T follicular helper cell (primary cell): ENCODE measurements around the gene THUMPD1.
"Not testable (repeated sequence)": the region's sequence is repeated elsewhere in the genome, so short reads cannot be mapped to it uniquely, and the experiment has no call there.

Source experiments
- DNase-seq: peaks from one replicate; pipeline ENCODE4 v3.0.0-alpha.2; 2020; ENCODE audit warnings: low read depth
- total RNA-seq, 2 experiments: gene quantifications; one replicate each; lab custom pipeline; 2026; lab: John Stamatoyannopoulos, UW

THUMPD1 gene
- 172 to 174 reads per million in 2 experiments for total RNA-seq

DNA sequence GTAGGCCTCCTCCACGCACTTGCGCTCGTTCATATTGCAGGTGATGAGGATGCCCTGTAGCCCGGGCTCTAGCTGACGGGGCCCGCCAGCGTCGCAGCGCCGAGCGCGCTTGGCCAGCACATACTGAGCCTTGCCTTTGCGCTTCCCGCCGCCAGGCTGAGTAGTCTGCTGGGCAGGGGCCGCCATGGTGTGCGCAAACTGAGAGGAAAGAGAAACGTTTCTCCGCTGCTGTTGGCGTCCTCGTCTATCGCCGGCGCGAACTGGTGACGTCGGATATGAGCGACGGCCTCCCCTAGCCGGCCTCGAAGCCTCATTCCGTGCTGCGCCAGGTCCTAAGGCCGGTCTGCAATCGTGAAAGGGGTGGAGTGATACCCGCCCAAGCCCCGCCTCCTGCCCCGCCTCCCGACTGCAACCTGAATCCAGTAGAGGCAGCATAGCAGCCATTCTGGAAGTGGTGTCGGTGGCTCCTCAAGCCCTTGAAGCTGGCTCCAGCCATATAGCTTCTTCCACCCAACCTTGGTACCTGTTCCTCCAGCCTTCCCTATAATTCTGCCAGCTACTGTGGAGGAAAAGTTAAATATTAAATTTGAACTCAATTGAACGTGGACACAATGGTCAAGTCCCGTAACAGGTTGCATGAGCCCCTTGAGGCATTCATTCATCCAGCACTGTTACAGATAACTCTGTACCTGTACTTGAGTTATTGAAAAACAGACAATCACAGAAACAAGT, at the start of gene THUMPD1:
THUMPD1 (minus strand) TSS at position 265 of the 732 bp plus-strand sequence; CDS start at position 186, 79 bp downstream.
- DNase-seq: peak; percentile 98

DNA sequence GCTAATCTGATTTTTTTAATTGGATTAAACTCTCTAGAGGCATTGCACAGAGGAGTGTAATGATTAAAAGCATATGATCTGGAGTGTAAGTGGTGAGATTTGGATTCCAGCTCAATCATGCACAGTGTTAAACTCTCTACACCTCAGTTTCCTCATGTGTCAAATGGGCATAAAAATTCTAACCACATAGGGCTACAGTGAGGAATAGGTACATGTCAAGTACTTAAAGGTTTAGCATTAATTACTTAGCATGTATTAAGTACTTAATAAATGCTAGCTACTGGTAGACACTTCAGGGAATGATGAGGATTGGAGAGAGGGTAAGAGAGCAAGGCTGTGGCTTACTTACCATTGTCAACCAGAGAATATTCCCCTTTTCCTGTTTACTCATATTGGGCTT, 47.5 kb upstream of the THUMPD1 start:
- DNase-seq: no peak

DNA sequence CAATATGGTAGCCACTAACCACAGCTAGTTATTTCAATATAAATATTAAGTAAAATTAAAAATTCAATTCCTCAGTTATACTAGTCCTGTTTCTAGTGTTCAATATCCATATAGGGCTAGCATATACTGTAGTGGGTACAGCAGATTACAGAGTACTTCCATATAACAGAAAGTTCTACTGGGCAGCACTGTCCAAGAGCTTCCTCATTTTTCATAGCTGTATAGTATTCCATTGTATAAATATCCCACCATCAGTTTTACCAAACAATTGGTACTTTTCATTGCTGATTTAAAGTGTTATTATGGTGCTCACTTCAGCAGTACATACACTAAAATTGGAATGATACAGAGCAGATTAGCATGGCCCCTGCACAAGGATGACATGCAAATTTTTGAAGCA, 42.6 kb upstream of the THUMPD1 start:
- DNase-seq: no peak

DNA sequence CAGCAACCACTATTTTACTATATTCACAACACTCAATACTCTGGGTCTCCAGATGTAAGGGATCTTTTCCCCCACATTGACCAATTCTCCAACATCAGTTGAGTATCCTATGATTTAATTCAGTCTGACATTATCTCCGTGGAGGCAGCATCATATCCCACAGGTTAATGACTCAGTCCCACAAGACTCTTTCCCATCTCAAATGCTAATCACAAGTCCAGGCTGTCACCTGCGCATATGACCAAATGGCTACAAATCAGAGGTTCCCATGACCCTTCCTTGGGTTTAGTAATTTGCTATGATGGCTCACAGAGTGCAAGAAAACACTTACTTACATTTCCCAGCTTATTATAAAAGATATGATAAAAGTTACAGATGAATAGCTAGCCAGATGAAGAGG, 40.9 kb upstream of the THUMPD1 start:
- no peak for DNase-seq

- DNase-seq: no peak
These were observed 40.1 kb upstream of the THUMPD1 start for GRCh38 chr16:20781697-20782096.

- peak; percentile 40 for DNase-seq
These were observed 33.2 kb upstream of the THUMPD1 start for GRCh38 chr16:20774703-20775362.

DNA sequence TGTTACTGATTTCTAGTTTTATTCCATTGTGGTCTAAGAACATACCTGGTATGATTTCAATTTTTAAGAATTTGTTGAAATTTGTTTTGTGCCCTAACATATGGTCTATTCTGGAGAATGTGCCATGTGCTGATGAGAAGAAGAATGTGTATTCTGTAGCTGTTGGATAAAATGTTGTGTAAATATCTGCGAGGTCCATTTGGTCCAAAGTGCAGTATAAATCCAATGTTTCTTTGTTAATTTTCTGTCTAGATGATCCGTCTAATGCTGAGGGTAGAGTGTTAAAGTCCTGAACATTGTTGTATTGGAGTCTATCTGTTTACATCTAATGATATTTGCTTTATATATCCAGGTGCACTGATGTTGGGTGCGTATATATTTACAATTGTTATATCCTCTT, 32.1 kb upstream of the THUMPD1 start:
- no peak for DNase-seq

GRCh38 chr16:20768818-20769217, 27.2 kb upstream of the THUMPD1 start:
- DNase-seq: no peak

DNA sequence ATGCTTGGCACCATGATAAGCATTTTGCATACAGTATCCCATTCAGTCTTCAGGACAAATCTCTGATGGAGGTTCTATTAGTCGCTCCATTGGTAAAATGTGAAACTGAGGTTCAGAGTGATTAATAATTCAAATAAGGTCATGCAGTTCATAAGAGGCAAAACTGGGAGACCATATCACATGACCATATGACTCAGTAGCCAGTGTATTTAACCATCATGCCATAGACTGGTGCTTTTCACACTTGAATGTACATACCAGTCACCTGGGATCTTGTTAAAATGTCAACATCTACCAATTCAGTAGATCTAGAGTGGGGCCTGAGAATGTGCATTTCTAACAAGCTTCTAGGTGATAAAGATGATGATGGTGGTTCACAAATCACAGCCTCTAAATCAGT, 26.5 kb upstream of the THUMPD1 start:
- no peak for DNase-seq

- DNase-seq: no peak
These were observed 26.0 kb upstream of the THUMPD1 start for GRCh38 chr16:20767577-20767976.

- DNase-seq: no peak
These were observed 24.7 kb upstream of the THUMPD1 start for GRCh38 chr16:20766294-20766693.

DNA sequence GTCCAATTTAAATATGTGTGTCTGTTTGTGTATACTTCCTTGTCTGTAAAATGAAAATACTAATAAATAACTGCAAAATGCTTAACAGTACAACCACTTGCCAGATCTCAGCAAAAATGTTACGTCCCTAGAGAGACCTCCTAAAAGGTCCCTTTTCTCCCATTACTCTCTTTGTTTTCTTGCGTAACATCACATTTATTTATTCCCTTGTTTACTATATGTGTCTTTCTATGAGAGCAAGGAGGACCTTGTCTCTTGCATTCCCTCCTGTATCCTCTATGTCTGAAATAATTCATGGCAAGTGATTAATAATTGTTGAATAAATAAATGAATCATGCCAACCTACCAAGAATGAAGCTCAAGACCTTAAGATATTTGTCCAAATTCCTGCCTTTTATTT, 24.1 kb upstream of the THUMPD1 start:
- DNase-seq: no peak

DNA sequence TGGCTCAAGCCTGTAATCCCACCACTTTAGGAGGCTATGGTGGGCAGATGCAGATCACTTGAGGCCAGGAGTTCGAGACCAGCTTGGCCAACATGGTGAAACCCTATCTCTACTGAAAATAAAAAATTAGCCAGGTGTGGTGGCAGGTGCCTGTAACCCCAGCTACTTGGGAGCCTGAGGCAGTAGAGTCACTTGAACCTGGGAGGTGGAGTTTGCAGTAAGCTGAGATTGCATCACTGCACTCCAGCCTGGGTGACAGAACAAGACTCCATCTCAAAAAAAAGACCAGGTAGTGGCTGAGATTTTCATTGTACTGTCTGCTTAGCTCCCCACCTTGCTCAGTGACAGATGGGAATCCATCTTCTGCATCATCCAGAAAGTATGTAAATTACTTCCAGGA, 22.8 kb upstream of the THUMPD1 start:
- not testable (repeated sequence) for DNase-seq

DNA sequence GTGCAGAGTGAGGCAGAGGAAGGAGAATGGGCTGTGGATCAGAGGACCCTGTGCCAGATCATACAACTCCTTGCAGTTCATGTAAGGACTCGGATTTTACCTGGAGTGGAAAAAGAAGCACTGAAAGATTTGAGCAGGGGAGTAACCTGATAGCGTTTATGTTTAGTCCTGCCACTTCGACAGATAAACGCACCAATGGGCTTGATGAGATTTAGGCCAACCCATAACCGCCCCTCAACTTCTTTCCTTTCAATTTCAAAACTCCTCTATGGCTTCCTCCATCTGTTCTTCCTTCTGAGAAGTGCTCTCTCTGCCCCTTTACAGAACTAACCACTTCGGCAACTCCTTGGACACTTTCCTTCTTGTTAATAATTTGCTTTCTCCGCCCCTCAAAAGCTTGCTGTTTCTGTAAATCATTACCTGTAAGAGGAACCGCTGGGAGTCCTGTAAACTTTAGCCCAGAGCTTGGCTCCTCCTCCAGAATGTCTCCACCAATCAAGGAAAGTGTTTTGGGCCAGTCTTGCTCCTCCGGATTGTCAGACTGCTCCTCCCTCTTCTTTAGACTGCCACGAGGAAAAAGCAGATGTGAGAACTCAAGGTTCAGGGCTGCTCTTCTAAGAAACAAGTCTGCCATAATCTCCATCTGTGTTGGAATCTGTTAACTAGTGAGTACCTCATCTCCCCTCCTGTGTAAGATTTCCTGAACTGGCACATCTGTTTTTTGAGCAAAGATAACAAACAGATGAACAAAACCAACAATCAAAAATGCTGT, 22.0 kb upstream of the THUMPD1 start, which contains the start of gene ACSM3:
ACSM3 (plus strand) TSS at position 554 of the 772 bp plus-strand sequence. CDS start 6,021 bp downstream, outside the sequence.
- peak; percentile 58 for DNase-seq

- DNase-seq: no peak
These were observed 20.9 kb upstream of the THUMPD1 start for GRCh38 chr16:20762404-20763123.

- DNase-seq: no peak
These were observed 19.6 kb upstream of the THUMPD1 start for GRCh38 chr16:20761175-20761574.

GRCh38 chr16:20760346-20760745, 18.7 kb upstream of the THUMPD1 start:
- DNase-seq: no peak

GRCh38 chr16:20755799-20756198, 14.2 kb upstream of the THUMPD1 start:
- DNase-seq: not testable (repeated sequence)

DNA sequence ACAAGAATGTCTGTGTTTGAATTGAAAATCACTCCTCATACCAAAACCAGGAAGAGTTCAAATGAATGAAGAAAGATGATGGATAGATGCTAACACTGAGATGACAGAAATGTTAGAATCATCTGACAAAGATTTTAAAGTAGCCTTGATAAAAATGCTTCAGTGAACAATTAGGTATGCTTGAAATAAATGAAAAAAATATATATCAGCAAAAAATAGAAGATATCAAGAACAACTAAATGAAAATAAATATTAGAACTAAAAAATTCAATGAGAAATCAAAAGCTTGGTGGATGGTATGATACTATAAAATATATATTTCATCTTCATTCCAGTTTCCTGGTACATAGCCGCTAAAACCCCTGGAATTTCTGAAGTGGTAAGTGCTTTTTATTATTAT, 13.6 kb upstream of the THUMPD1 start:
- no peak for DNase-seq

DNA sequence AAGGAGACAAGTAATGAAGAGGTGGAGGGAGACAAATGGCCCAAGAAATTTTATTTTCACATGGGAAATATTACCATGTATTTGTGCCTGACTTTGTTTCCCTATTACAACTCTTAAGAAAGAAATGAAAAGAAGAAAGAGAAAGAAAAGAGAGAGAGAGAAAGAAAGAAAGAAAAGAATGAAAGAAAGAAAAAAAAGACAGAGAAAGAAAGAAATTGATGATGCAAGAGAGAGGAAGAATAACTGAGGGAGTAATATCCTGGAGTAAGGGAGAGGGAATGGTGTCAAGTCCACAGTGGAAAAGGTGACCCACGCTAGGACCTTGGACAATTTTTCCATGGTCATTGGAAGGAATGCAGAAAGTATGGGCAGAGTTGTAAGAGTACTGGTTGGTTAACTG, 12.1 kb upstream of the THUMPD1 start:
- no peak for DNase-seq

DNA sequence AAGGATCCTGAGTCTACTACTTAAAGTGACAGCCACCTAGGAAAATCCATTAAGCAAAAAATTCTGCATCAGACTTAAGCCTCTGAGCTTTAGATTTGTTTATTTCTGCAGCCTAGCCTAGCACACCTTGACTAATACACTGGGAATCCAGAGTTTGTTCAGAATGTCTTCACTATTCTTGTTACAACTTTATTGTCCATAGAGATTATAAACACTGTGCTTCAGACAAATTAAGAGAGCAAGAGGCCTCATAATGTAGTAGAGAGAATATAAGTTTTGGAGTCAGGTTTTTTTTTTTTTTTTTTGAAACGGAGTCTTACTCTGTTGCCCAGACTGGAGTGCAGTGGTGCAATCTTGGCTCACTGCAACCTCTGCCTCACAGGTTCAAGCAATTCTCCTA, 8.9 kb upstream of the THUMPD1 start:
- no peak for DNase-seq

- DNase-seq: no peak
These were observed 7.9 kb upstream of the THUMPD1 start for GRCh38 chr16:20749474-20749873.
